Mesenchymal stem cell (in vitro differentiated cells and primary cell): ENCODE measurements around the gene TMEM164.

Source experiments
- DNase-seq: peaks from one replicate; pipeline ENCODE4 v3.0.0-alpha.2; 2013
- H2AFZ ChIP-seq: one replicate; pipeline ENCODE4 v1.6.1; 2013; ENCODE audit warnings: low read depth, mild to moderate bottlenecking, control low read depth, inconsistent platforms, low read length, moderate library complexity
- H2AK5ac ChIP-seq: 2 replicates; pipeline ENCODE4 v1.6.1; 2013; ENCODE audit warnings: low read length, moderate library complexity, mild to moderate bottlenecking, inconsistent platforms; ENCODE audit not compliant: severe bottlenecking
- H2BK120ac ChIP-seq: one replicate; pipeline ENCODE4 v1.6.1; 2013; ENCODE audit warnings: low read depth, mild to moderate bottlenecking, inconsistent platforms, low read length, moderate library complexity
- H2BK12ac ChIP-seq, 2 experiments: one replicate each; pipeline ENCODE4 v1.6.1; 2013; ENCODE audit warnings: inconsistent platforms in 2 of 2, low read length in 2 of 2, mild to moderate bottlenecking in 2 of 2, moderate library complexity in 2 of 2, control low read depth in 1 of 2
- H2BK15ac ChIP-seq: one replicate; pipeline ENCODE4 v1.6.1; 2013; ENCODE audit warnings: mild to moderate bottlenecking, low read depth, inconsistent platforms; ENCODE audit not compliant: poor library complexity, severe bottlenecking
- H2BK5ac ChIP-seq: 2 replicates; pipeline ENCODE4 v1.6.1; 2013; ENCODE audit warnings: low read depth, mild to moderate bottlenecking, low read length, control low read depth, inconsistent platforms; ENCODE audit not compliant: poor library complexity, severe bottlenecking
- H3K14ac ChIP-seq, 2 experiments: one replicate each; pipeline ENCODE4 v1.6.1; 2013; ENCODE audit warnings: inconsistent platforms in 2 of 2, low read length in 2 of 2, control low read depth in 1 of 2, mild to moderate bottlenecking in 1 of 2, moderate library complexity in 1 of 2
- H3K18ac ChIP-seq, 2 experiments: one replicate each; pipeline ENCODE4 v1.6.1; 2013; ENCODE audit warnings: inconsistent platforms in 2 of 2, low read length in 2 of 2, control low read depth in 1 of 2, low read depth in 1 of 2, mild to moderate bottlenecking in 1 of 2
- H3K23ac ChIP-seq, 2 experiments: one replicate each; pipeline ENCODE4 v1.6.1; 2013; ENCODE audit warnings: inconsistent platforms in 2 of 2, low read length in 2 of 2, mild to moderate bottlenecking in 2 of 2, moderate library complexity in 2 of 2, control low read depth in 1 of 2
- H3K27ac ChIP-seq: 2 replicates; pipeline ENCODE4 v1.5.1; 2013; ENCODE audit warnings: mild to moderate bottlenecking, moderate library complexity, low read length, control low read depth, inconsistent platforms; ENCODE audit not compliant: poor library complexity, severe bottlenecking
- H3K27me3 ChIP-seq, 2 experiments: 2 replicates each; pipeline versions ENCODE4 v1.6.1 to v1.7.0; 2013; ENCODE audit warnings: low read length in 2 of 2, mild to moderate bottlenecking in 2 of 2, moderate library complexity in 2 of 2, control low read depth in 1 of 2, inconsistent platforms in 1 of 2; ENCODE audit not compliant: control insufficient read depth in 1 of 2, insufficient read depth in 1 of 2
- H3K36me3 ChIP-seq, 2 experiments: 2 replicates each; pipeline versions ENCODE4 v1.6.1 to v1.7.0; 2013; ENCODE audit warnings: low read length in 2 of 2, control low read depth in 1 of 2, inconsistent platforms in 1 of 2, low read depth in 1 of 2, mild to moderate bottlenecking in 1 of 2; ENCODE audit not compliant: insufficient read depth in 2 of 2, control insufficient read depth in 1 of 2
- H3K4ac ChIP-seq, 2 experiments: one replicate each; pipeline ENCODE4 v1.6.1; 2013; ENCODE audit warnings: inconsistent platforms in 2 of 2, low read length in 2 of 2, mild to moderate bottlenecking in 2 of 2, moderate library complexity in 2 of 2, control low read depth in 1 of 2, low read depth in 1 of 2
- H3K4me1 ChIP-seq: 2 replicates; pipeline ENCODE4 v1.6.1; 2013; ENCODE audit warnings: low read depth, low read length, control low read depth; ENCODE audit not compliant: control insufficient read depth, insufficient read depth
- H3K4me2 ChIP-seq: 2 replicates; pipeline ENCODE4 v1.6.1; 2013; ENCODE audit warnings: low read length, mild to moderate bottlenecking, inconsistent platforms; ENCODE audit not compliant: poor library complexity, severe bottlenecking
- H3K4me3 ChIP-seq, 2 experiments: 2 replicates each; pipeline versions ENCODE4 v1.5.1 to v1.7.0; 2013; ENCODE audit warnings: low read length in 2 of 2, mild to moderate bottlenecking in 2 of 2, control low read depth in 1 of 2, low read depth in 1 of 2; ENCODE audit not compliant: insufficient read depth in 1 of 2
- H3K79me1 ChIP-seq: replicated peaks from 2 replicates; pipeline ENCODE4 v1.6.1; 2013; ENCODE audit warnings: mild to moderate bottlenecking, control low read depth, low read length, inconsistent platforms; ENCODE audit not compliant: poor library complexity, severe bottlenecking
- H3K9ac ChIP-seq: 2 replicates; pipeline ENCODE4 v1.7.0; 2013; ENCODE audit warnings: mild to moderate bottlenecking, low read length, moderate library complexity
- H3K9me3 ChIP-seq: 2 replicates; pipeline ENCODE4 v1.7.0; 2013; ENCODE audit warnings: mild to moderate bottlenecking, low read length; ENCODE audit not compliant: control insufficient read depth
- H4K8ac ChIP-seq: one replicate; pipeline ENCODE4 v1.6.1; 2013; ENCODE audit warnings: inconsistent platforms, mild to moderate bottlenecking, low read length, moderate library complexity
- H4K91ac ChIP-seq: one replicate; pipeline ENCODE4 v1.6.1; 2013; ENCODE audit warnings: mild to moderate bottlenecking, low read length, inconsistent platforms
- WGBS: methylation state at CpG from one replicate; pipeline ENCODE4 v1.1.7; 2013; ENCODE audit warnings: mixed read lengths; 5-methylcytosine and 5-hydroxymethylcytosine counted together

TMEM164 gene

DNA sequence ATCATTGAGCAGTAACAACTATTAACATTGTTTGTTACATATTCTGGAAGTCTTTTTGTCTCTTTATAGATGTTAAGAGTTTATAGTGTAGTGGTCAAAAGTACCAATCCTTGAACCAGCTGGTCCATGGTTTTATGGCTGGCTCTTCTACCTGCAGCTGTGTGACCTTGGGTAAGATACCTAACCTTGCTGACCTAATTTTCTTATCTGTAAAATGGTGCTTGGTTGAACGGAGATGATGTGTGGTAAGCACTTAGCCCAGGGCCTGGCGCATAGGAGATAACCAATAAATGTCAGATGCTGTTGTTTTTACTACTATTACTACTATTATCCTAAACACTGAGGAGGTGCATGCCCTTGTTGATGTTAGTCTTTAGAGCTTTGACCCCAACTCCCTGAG lies 116.6 kb downstream of the TMEM164 start:
- Histone ChIP-seq H3K4me3 (no peak overlapping the region), H3K4ac (no peak overlapping the region), H2BK120ac (no peak overlapping the region), H3K36me3 (no peaks in the 10 kb centered on the region), H2BK12ac (no peak overlapping the region), H2BK5ac (no peak overlapping the region), H3K27ac (no peak overlapping the region), H3K9me3 (no peaks in the 10 kb centered on the region), H3K79me1 (no peaks in the 10 kb centered on the region), H3K14ac (no peak overlapping the region), H4K91ac (no peak overlapping the region), H3K23ac (no peak overlapping the region), H2BK15ac (no peak overlapping the region), H3K9ac (no peak overlapping the region), H3K18ac (no peak overlapping the region), H3K27me3 (peaks cover 0 to 14% of the 10 kb centered on the region in 2 experiments), H2AFZ (no peak overlapping the region), H4K8ac (no peak overlapping the region), H3K4me2 (no peak overlapping the region), H3K4me1 (no peaks in the 10 kb centered on the region), H2AK5ac (no peak overlapping the region)
- WGBS, result no CpG with 5 or more reads among the region's 2 CpGs
- DNase-seq, result no peak

DNA sequence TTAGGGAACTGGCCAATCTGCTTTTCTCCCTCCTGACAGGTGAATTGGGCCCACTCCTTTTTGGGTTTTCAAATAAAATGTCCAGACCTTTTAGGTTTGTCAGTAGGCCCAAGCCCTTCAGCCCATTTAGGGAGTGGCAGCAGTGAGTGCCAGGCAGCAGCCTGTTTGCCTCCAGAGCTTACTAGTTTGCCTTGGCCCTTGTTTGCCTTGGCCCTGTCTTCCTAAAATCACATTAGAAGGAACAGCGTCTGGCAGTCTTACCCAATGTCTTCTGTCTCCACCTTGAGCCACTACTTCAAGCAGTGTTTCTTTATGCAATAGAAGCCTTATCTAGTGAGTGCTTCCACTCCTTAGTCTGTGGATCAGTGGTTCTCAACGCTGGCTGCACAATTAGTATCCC lies 117.1 kb downstream of the TMEM164 start:
- Histone ChIP-seq H3K9ac (no peak overlapping the region), H2AFZ (no peak overlapping the region), H4K8ac (no peak overlapping the region), H3K27me3 (peaks cover 0 to 14% of the 10 kb centered on the region in 2 experiments), H3K4me2 (no peak overlapping the region), H2BK120ac (no peak overlapping the region), H2BK15ac (no peak overlapping the region), H2BK12ac (no peak overlapping the region), H4K91ac (peak overlapping the region; percentile 50), H3K4me1 (no peaks in the 10 kb centered on the region), H3K27ac (no peak overlapping the region), H2BK5ac (no peak overlapping the region), H3K9me3 (no peaks in the 10 kb centered on the region), H3K36me3 (no peaks in the 10 kb centered on the region), H3K79me1 (no peaks in the 10 kb centered on the region), H2AK5ac (no peak overlapping the region), H3K4ac (no peak overlapping the region), H3K14ac (no peak overlapping the region), H3K23ac (no peak overlapping the region), H3K18ac (no peak overlapping the region), H3K4me3 (no peak overlapping the region)
- 78% methylated on average over 1 of the region's 2 CpGs for WGBS
- DNase-seq, result no peak

DNA sequence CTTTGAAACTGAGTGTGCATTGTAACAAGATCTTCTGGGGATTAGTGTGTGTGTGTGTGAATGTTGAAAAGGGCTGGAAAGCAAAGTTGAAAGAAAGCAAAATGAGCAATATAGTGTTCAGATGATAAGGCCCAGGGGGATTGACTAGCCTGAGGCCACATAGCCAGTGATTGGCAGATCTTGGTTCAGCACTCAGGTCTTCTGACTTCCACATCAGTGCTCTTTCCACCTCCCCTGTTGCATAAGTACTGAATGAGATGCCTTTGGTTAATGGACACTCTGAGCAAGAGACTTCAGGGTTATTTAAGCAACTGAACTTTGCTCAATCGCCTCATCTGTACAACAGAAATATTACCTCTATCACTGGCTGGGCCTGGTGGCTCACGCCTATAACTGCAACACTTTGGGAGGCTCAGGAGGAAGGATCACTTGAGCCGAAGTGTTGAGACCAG lies 120.4 kb downstream of the TMEM164 start:
- Histone ChIP-seq H3K79me1 (no peaks in the 10 kb centered on the region), H3K4me2 (no peak overlapping the region), H4K8ac (no peak overlapping the region), H2BK15ac (no peak overlapping the region), H3K4me1 (no peaks in the 10 kb centered on the region), H2AFZ (no peak overlapping the region), H3K4me3 (no peak overlapping the region), H3K14ac (no peak overlapping the region), H3K9me3 (no peaks in the 10 kb centered on the region), H3K27ac (no peak overlapping the region), H2BK5ac (no peak overlapping the region), H3K4ac (no peak overlapping the region), H2BK120ac (no peak overlapping the region), H2BK12ac (no peak overlapping the region), H3K27me3 (peaks cover 0 to 25% of the 10 kb centered on the region in 2 experiments), H3K36me3 (no peaks in the 10 kb centered on the region), H3K9ac (no peak overlapping the region), H2AK5ac (no peak overlapping the region), H3K23ac (no peak overlapping the region), H4K91ac (no peak overlapping the region), H3K18ac (no peak overlapping the region)
- WGBS, result 87% methylated on average over 3 of the region's 3 CpGs
- DNase-seq, result peak; percentile 33

DNA sequence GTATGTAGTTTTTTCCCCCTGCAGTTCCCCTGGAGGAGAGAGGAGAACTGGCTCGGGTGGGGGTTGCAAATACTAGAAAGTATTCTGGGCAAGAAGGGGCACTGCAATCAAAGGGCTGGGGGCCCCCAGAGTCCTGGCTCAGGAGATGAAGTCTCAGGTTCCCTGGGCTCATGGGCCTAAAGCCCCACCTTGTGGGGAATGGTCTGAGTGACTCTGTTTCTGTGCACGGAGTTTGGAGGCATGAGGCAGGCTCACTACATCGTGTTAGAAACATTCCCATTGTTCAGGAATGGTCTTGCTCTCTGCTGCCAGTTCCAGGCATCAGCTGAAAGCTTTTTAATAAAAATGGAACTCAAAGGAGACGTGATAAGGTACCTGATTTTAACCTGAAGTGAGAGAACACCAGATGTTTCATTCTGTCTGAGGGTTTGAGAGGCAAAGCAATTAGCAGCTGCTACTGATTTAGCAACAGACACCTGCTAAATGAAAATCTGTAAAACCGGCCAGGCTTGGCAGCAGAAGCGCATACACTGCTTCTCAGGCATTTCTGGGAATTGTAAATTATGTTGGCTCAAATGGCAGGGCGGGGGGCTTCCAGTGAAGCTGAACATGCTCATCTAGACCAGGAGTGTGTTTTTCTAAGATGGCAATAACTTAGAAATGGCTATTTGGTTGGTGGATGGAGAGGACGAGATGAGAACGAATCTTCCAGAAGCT lies 122.7 kb downstream of the TMEM164 start:
- no peak overlapping the region for H2BK12ac ChIP-seq
- H3K14ac ChIP-seq, result no peak overlapping the region
- H3K4me1 ChIP-seq, result no peaks in the 10 kb centered on the region
- H3K4me3 ChIP-seq, result no peak overlapping the region
- no peak overlapping the region for H3K9ac ChIP-seq
- DNase-seq, result peak; percentile 16
- no peak overlapping the region for H3K27ac ChIP-seq
- H3K4me2 ChIP-seq, result no peak overlapping the region
- H3K36me3 ChIP-seq, result no peaks in the 10 kb centered on the region
- H2AFZ ChIP-seq, result no peak overlapping the region
- peaks cover 0 to 35% of the 10 kb centered on the region in 2 experiments for H3K27me3 ChIP-seq
- no peak overlapping the region for H2AK5ac ChIP-seq
- H2BK5ac ChIP-seq, result no peak overlapping the region
- 72% methylated on average over 7 of the region's 9 CpGs for WGBS
- H3K79me1 ChIP-seq, result no peaks in the 10 kb centered on the region
- H2BK15ac ChIP-seq, result no peak overlapping the region
- H2BK120ac ChIP-seq, result no peak overlapping the region
- H3K9me3 ChIP-seq, result no peaks in the 10 kb centered on the region
- no peak overlapping the region for H4K8ac ChIP-seq
- no peak overlapping the region for H4K91ac ChIP-seq
- no peak overlapping the region for H3K18ac ChIP-seq
- no peak overlapping the region for H3K4ac ChIP-seq
- no peak overlapping the region for H3K23ac ChIP-seq
